Tibial nerve (tissue), 4 donors: ENCODE data around the gene TAS2R60. TPM values are rescaled to one million over a fixed set of nuclear protein-coding genes. Genes with fewer than 3 reads are reported as not detected.

Source experiments
- DNase-seq, 2 donors: peaks; one replicate each; pipeline ENCODE4 v3.0.0-alpha.2; 2019; ENCODE audit warnings: low spot score in 2 of 2
- H3K27ac ChIP-seq, 4 donors: fragments of 200-600 bp; sonication (generic) in 3 of 4; one replicate each; pipeline ENCODE4 v1.5.1; 2017 to 2019; ENCODE audit warnings: mild to moderate bottlenecking in 1 of 4
- H3K27me3 ChIP-seq, 2 donors: fragments of 200-600 bp; sonication (generic) in 1 of 2; one replicate each; pipeline versions ENCODE4 v1.5.1 to v1.6.0; 2017 to 2019
- H3K36me3 ChIP-seq, 3 donors: fragments of 200-600 bp; sonication (generic); one replicate each; pipeline ENCODE4 v1.5.1; 2018 to 2019
- H3K4me1 ChIP-seq, 4 donors: fragments of 200-600 bp; sonication (generic) in 3 of 4; one replicate each; pipeline ENCODE4 v1.5.1; 2017 to 2019
- H3K4me3 ChIP-seq, 4 donors: fragments of 200-600 bp; sonication (generic) in 3 of 4; one replicate each; pipeline ENCODE4 v1.5.1; 2017 to 2019; ENCODE audit warnings: mild to moderate bottlenecking in 1 of 4, moderate library complexity in 1 of 4
- H3K9me3 ChIP-seq, 4 donors: fragments of 200-600 bp; sonication (generic) in 3 of 4; one replicate each; pipeline ENCODE4 v1.5.1; 2017 to 2019
- CTCF ChIP-seq, 5 experiments: fragments of 200-600 bp in 3 of 5; fragments of 450-650 bp in 2 of 5; sonication (generic) in 3 of 5; IDR thresholded peaks; one replicate each; pipeline ENCODE4 v1.5.1; 2016 to 2019; ENCODE audit warnings: antibody characterized with exemption in 5 of 5, mild to moderate bottlenecking in 3 of 5, moderate library complexity in 2 of 5
- EP300 ChIP-seq, 2 donors: sonication (generic); formaldehyde crosslinking; IDR thresholded peaks; one replicate each; pipeline ENCODE4 v1.6.1; 2017; ENCODE audit warnings: antibody characterized with exemption in 2 of 2, mild to moderate bottlenecking in 1 of 2
- POLR2A ChIP-seq, 2 donors: fragments of 450-650 bp; IDR thresholded peaks; one replicate each; pipeline ENCODE4 v1.6.1; 2017; ENCODE audit warnings: antibody characterized with exemption in 2 of 2, mild to moderate bottlenecking in 2 of 2, moderate library complexity in 2 of 2
- WGBS, 2 donors: methylation state at CpG; one replicate each; pipeline ENCODE4 v1.1.5; 2018; 5-methylcytosine and 5-hydroxymethylcytosine counted together
- total RNA-seq, 4 donors: library from RNA; depleted of rRNA; stranded (reverse); fragments of >200 nt; gene quantifications; one replicate each; pipeline ENCODE4 v1.1.0, GENCODE V29; 2016

The TAS2R60 gene
- total RNA-seq, 4 donors from 2014 or later, result not detected

GRCh38 chr7:143433759-143434158 lies 9.5 kb upstream of the TAS2R60 start:
- no peak for DNase-seq
- no peaks in the 10 kb centered on the region for H3K9me3 ChIP-seq
- TF ChIP-seq CTCF (IDR thresholded peaks at IDR 0.05), result no peak
- TF ChIP-seq EP300 (IDR thresholded peaks at IDR 0.05), result no peak
- no peak for TF ChIP-seq POLR2A (IDR thresholded peaks at IDR 0.05)
- 80 to 83% methylated on average over 4 of the region's 4 CpGs for WGBS, 2 donors
- H3K4me1 ChIP-seq, result no peaks in the 10 kb centered on the region
- no peaks in the 10 kb centered on the region for H3K36me3 ChIP-seq
- H3K27ac ChIP-seq, result no peak overlapping the region
- no peak overlapping the region for H3K4me3 ChIP-seq
- H3K27me3 ChIP-seq, result no peaks in the 10 kb centered on the region

- peak in 1 of 2 donors; percentile 35 for DNase-seq
- Histone ChIP-seq H3K36me3 (no peaks in the 10 kb centered on the region), H3K27me3 (no peaks in the 10 kb centered on the region), H3K4me1 (no peaks in the 10 kb centered on the region), H3K27ac (no peak overlapping the region), H3K4me3 (no peak overlapping the region), H3K9me3 (no peaks in the 10 kb centered on the region)
- 66% methylated on average over 9 of the region's 9 CpGs for WGBS, 2 donors
- TF ChIP-seq EP300 (IDR thresholded peaks at IDR 0.05), result no peak
- TF ChIP-seq CTCF (IDR thresholded peaks at IDR 0.05), result no peak
- TF ChIP-seq POLR2A (IDR thresholded peaks at IDR 0.05), result no peak
These were observed 8.6 kb upstream of the TAS2R60 start for GRCh38 chr7:143434660-143435059.

- Histone ChIP-seq H3K4me3 (no peak overlapping the region), H3K27ac (no peak overlapping the region), H3K9me3 (no peaks in the 10 kb centered on the region), H3K27me3 (no peaks in the 10 kb centered on the region), H3K4me1 (no peaks in the 10 kb centered on the region), H3K36me3 (no peaks in the 10 kb centered on the region)
- DNase-seq, result no peak
- WGBS, 2 donors, result 93 to 97% methylated on average over 2 of the region's 2 CpGs
- TF ChIP-seq EP300 (IDR thresholded peaks at IDR 0.05) (no peak), CTCF (IDR thresholded peaks at IDR 0.05) (no peak), POLR2A (IDR thresholded peaks at IDR 0.05) (no peak)
These were observed 8.0 kb upstream of the TAS2R60 start for GRCh38 chr7:143435266-143435665.

GRCh38 chr7:143436325-143436946 lies 6.8 kb upstream of the TAS2R60 start:
- WGBS, 2 donors, result 83 to 84% methylated on average over 3 of the region's 3 CpGs
- no peaks in the 10 kb centered on the region for H3K27me3 ChIP-seq
- H3K36me3 ChIP-seq, result no peaks in the 10 kb centered on the region
- H3K4me3 ChIP-seq, result no peak overlapping the region
- no peaks in the 10 kb centered on the region for H3K9me3 ChIP-seq
- no peaks in the 10 kb centered on the region for H3K4me1 ChIP-seq
- H3K27ac ChIP-seq, result no peak overlapping the region
- no peak for TF ChIP-seq CTCF (IDR thresholded peaks at IDR 0.05)
- DNase-seq, result no peak

GRCh38 chr7:143437578-143437977 lies 5.7 kb upstream of the TAS2R60 start:
- 67 to 71% methylated on average over 4 of the region's 4 CpGs for WGBS, 2 donors
- no peaks in the 10 kb centered on the region for H3K9me3 ChIP-seq
- H3K4me3 ChIP-seq, result no peak overlapping the region
- no peaks in the 10 kb centered on the region for H3K27me3 ChIP-seq
- no peak overlapping the region for H3K27ac ChIP-seq
- no peak for DNase-seq
- no peaks in the 10 kb centered on the region for H3K4me1 ChIP-seq
- no peak for TF ChIP-seq CTCF (IDR thresholded peaks at IDR 0.05)
- no peaks in the 10 kb centered on the region for H3K36me3 ChIP-seq
